ENCODE results near the gene RPL18A. TPM values are rescaled to one million over a fixed set of nuclear protein-coding genes. Genes with fewer than 3 reads are reported as not detected.

Gene RPL18A
- total and polyA plus RNA-seq, 4 donors: 452 to 870 (median 477) TPM

DNA sequence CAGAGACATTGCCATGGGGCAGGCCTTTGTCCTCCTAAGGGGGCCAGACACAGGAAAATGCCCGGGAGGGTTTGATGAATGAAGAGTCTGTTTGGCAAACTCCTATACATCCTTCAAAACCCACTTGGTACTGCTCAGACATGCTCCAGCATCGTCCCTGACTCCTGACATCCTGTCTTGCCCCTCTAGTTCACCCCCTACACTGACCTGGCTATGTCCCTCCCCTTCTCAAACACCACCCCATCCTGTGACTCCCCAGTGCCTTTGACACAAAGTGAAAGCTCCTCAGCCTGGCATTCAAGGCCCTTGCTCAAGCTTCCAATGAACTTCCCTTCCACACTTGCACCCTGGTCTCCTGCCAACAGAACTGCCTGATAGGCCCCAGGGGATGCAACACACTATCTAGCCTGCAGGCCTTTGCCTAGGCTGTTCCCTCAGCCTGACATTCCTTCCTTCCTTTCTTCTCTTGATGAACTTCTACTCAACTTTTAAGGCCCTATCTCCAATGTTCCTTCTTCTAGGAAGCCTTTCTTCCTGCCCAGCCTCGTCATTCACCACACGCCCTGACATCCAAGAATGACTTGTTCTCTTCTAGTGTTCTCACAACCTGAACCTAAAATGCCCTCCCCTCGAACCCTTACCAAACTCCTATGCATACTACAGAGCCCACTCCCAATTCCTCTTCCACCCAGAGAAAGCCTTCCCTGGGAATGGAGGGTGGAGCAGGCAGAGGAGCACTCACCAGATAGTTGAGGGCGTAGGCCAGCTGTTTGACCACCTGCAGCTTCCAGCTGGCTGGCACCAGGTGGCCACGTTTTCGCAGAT lies 24.3 kb upstream of the RPL18A start:
- no peaks in the 10 kb centered on the region for H3K27me3 ChIP-seq (ENCODE audit: control insufficient read depth in 4 of 4, insufficient read depth in 4 of 4, low read length in 3 of 4)
- H3K9me3 ChIP-seq (ENCODE audit: control insufficient read depth in 4 of 4, low read length in 3 of 4): no peaks in the 10 kb centered on the region
- H3K36me3 ChIP-seq (ENCODE audit: control insufficient read depth in 4 of 4, insufficient read depth in 3 of 4, low read depth in 1 of 4, low read length in 3 of 4): no peaks in the 10 kb centered on the region
- H3K9ac ChIP-seq (ENCODE audit: low read depth in 1 of 2, low read length in 2 of 2): no peak overlapping the region
- no peak overlapping the region for H3K4me3 ChIP-seq (ENCODE audit: low read depth in 1 of 3, low read length in 3 of 3)
- 66% methylated on average over 8 of the region's 8 CpGs for WGBS
- no peak overlapping the region for H3K27ac ChIP-seq (ENCODE audit: low read depth in 1 of 2, low read length in 2 of 2)
- no peak for DNase-seq (ENCODE audit: low spot score)
- H3K4me1 ChIP-seq (ENCODE audit: control insufficient read depth in 4 of 4, insufficient read depth in 4 of 4, low read length in 3 of 4): peaks cover 0 to 2% (median 0%) of the 10 kb centered on the region in 4 donors
- TF ChIP-seq GABPA (IDR thresholded peaks at IDR 0.05 in 1 of 2, conservative IDR thresholded peaks at IDR 0.05 in 1 of 2) (no peak), MAX (IDR thresholded peaks at IDR 0.05) (no peak), RAD21 (IDR thresholded peaks at IDR 0.05) (no peak), EGR1 (IDR thresholded peaks at IDR 0.05; ENCODE audit: low read depth in 2 of 2) (no peak), YY1 (IDR thresholded peaks at IDR 0.05) (no peak), TAF1 (conservative IDR thresholded peaks at IDR 0.05) (no peak), RXRA (IDR thresholded peaks at IDR 0.05) (no peak), JUND (IDR thresholded peaks at IDR 0.05) (no peak), HNF4G (IDR thresholded peaks at IDR 0.05) (no peak)
- TF ChIP-seq, protein P1, sequence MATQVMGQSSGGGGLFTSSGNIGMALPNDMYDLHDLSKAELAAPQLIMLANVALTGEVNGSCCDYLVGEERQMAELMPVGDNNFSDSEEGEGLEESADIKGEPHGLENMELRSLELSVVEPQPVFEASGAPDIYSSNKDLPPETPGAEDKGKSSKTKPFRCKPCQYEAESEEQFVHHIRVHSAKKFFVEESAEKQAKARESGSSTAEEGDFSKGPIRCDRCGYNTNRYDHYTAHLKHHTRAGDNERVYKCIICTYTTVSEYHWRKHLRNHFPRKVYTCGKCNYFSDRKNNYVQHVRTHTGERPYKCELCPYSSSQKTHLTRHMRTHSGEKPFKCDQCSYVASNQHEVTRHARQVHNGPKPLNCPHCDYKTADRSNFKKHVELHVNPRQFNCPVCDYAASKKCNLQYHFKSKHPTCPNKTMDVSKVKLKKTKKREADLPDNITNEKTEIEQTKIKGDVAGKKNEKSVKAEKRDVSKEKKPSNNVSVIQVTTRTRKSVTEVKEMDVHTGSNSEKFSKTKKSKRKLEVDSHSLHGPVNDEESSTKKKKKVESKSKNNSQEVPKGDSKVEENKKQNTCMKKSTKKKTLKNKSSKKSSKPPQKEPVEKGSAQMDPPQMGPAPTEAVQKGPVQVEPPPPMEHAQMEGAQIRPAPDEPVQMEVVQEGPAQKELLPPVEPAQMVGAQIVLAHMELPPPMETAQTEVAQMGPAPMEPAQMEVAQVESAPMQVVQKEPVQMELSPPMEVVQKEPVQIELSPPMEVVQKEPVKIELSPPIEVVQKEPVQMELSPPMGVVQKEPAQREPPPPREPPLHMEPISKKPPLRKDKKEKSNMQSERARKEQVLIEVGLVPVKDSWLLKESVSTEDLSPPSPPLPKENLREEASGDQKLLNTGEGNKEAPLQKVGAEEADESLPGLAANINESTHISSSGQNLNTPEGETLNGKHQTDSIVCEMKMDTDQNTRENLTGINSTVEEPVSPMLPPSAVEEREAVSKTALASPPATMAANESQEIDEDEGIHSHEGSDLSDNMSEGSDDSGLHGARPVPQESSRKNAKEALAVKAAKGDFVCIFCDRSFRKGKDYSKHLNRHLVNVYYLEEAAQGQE (IDR thresholded peaks at IDR 0.05): no peak

DNA sequence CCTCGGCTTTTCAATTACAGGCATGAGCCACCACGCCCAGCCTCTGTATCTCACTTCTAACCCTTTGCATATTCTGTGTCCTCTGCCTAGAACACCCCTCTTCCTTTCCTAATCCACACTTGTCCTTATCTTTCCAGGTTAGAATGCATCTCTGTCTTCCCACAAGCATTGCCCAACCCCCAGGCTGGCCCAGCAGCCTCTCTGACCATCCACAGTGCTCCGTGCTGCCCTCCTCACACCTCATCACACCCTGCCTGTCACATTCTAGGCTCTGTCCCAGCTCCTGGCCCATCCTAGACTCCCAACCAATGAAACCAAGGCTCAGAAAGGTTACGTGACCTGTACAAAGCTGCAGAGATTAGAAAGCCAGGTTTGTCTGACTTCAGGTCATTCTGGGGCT lies 23.2 kb upstream of the RPL18A start:
- TF ChIP-seq NR2F2 (IDR thresholded peaks at IDR 0.05) (no peak), RXRA (IDR thresholded peaks at IDR 0.05) (no peak), FOXA2 (IDR thresholded peaks at IDR 0.05) (no peak), HNF4A (conservative IDR thresholded peaks at IDR 0.05) (no peak), YY1 (IDR thresholded peaks at IDR 0.05) (no peak), SP1 (IDR thresholded peaks at IDR 0.05) (no peak), ATF3 (IDR thresholded peaks at IDR 0.05) (no peak), FOXA1 (IDR thresholded peaks at IDR 0.05) (no peak), EGR1 (IDR thresholded peaks at IDR 0.05; ENCODE audit: low read depth in 2 of 2) (no peak), MAX (IDR thresholded peaks at IDR 0.05) (no peak), GABPA (IDR thresholded peaks at IDR 0.05 in 1 of 2, conservative IDR thresholded peaks at IDR 0.05 in 1 of 2) (no peak), RAD21 (IDR thresholded peaks at IDR 0.05) (no peak), HNF4G (IDR thresholded peaks at IDR 0.05) (no peak), TAF1 (conservative IDR thresholded peaks at IDR 0.05) (no peak), JUND (IDR thresholded peaks at IDR 0.05) (no peak)
- TF ChIP-seq, protein P1 (IDR thresholded peaks at IDR 0.05): no peak
- TF ChIP-seq, protein P2, sequence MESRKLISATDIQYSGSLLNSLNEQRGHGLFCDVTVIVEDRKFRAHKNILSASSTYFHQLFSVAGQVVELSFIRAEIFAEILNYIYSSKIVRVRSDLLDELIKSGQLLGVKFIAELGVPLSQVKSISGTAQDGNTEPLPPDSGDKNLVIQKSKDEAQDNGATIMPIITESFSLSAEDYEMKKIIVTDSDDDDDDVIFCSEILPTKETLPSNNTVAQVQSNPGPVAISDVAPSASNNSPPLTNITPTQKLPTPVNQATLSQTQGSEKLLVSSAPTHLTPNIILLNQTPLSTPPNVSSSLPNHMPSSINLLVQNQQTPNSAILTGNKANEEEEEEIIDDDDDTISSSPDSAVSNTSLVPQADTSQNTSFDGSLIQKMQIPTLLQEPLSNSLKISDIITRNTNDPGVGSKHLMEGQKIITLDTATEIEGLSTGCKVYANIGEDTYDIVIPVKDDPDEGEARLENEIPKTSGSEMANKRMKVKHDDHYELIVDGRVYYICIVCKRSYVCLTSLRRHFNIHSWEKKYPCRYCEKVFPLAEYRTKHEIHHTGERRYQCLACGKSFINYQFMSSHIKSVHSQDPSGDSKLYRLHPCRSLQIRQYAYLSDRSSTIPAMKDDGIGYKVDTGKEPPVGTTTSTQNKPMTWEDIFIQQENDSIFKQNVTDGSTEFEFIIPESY (IDR thresholded peaks at IDR 0.05): no peak
- TF ChIP-seq, protein P3, sequence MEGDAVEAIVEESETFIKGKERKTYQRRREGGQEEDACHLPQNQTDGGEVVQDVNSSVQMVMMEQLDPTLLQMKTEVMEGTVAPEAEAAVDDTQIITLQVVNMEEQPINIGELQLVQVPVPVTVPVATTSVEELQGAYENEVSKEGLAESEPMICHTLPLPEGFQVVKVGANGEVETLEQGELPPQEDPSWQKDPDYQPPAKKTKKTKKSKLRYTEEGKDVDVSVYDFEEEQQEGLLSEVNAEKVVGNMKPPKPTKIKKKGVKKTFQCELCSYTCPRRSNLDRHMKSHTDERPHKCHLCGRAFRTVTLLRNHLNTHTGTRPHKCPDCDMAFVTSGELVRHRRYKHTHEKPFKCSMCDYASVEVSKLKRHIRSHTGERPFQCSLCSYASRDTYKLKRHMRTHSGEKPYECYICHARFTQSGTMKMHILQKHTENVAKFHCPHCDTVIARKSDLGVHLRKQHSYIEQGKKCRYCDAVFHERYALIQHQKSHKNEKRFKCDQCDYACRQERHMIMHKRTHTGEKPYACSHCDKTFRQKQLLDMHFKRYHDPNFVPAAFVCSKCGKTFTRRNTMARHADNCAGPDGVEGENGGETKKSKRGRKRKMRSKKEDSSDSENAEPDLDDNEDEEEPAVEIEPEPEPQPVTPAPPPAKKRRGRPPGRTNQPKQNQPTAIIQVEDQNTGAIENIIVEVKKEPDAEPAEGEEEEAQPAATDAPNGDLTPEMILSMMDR (IDR thresholded peaks at IDR 0.05; ENCODE audit: low read depth, low read length, missing input control): no peak
- no peaks in the 10 kb centered on the region for H3K36me3 ChIP-seq (ENCODE audit: control insufficient read depth in 4 of 4, insufficient read depth in 3 of 4, low read depth in 1 of 4, low read length in 3 of 4)

More for the DNA sequence above, 23.2 kb upstream of the RPL18A start:
- DNase-seq (ENCODE audit: low spot score): no peak
- Histone ChIP-seq H3K27ac (ENCODE audit: low read depth in 1 of 2, low read length in 2 of 2) (no peak overlapping the region), H3K9me3 (ENCODE audit: control insufficient read depth in 4 of 4, low read length in 3 of 4) (no peaks in the 10 kb centered on the region), H3K4me3 (ENCODE audit: low read depth in 1 of 3, low read length in 3 of 3) (no peak overlapping the region), H3K27me3 (ENCODE audit: control insufficient read depth in 4 of 4, insufficient read depth in 4 of 4, low read length in 3 of 4) (no peaks in the 10 kb centered on the region), H3K4me1 (ENCODE audit: control insufficient read depth in 4 of 4, insufficient read depth in 4 of 4, low read length in 3 of 4) (peaks cover 0 to 1% (median 0%) of the 10 kb centered on the region in 4 donors), H3K9ac (ENCODE audit: low read depth in 1 of 2, low read length in 2 of 2) (no peak overlapping the region)
- 55% methylated on average over 4 of the region's 4 CpGs for WGBS
